Cardiac muscle cell (in vitro differentiated cells and primary cell): Measurements from ENCODE around the gene ACBD4. TPM values are rescaled to one million over a fixed set of nuclear protein-coding genes. Genes with fewer than 3 reads are reported as not detected.

Experiments
- DNase-seq, 2 donors: peaks; one replicate each; pipeline versions ENCODE4 v3.0.0 to v3.0.0-alpha.2; 2010 to 2017; ENCODE audit warnings: low read depth in 1 of 2, low spot score in 1 of 2
- H3K27ac ChIP-seq: fragments of 200-600 bp; sonication (generic); 2 replicates; pipeline ENCODE4 v1.5.1; 2016
- H3K27me3 ChIP-seq: fragments of 200-600 bp; sonication (generic); 2 replicates; pipeline ENCODE4 v1.6.0; 2016; ENCODE audit warnings: control low read depth
- H3K36me3 ChIP-seq: fragments of 200-600 bp; sonication (generic); 2 replicates; pipeline ENCODE4 v1.5.1; 2016; ENCODE audit warnings: control low read depth
- H3K4me1 ChIP-seq: fragments of 200-600 bp; sonication (generic); 2 replicates; pipeline ENCODE4 v1.8.1; 2017; ENCODE audit warnings: low read depth, mild to moderate bottlenecking, mixed run types
- H3K4me3 ChIP-seq: fragments of 200-600 bp; sonication (generic); 2 replicates; pipeline ENCODE4 v1.5.1; 2016; ENCODE audit warnings: mild to moderate bottlenecking
- H3K9me3 ChIP-seq: fragments of 200-600 bp; sonication (generic); 2 replicates; pipeline ENCODE4 v1.5.1; 2017; ENCODE audit warnings: low read depth, mild to moderate bottlenecking, control low read depth
- polyA plus RNA-seq: library from polyadenylated mRNA; unstranded; fragments of >200 nt; fragmentation: Nextera tagmentation; extraction: Ambion mirVana; gene quantifications from 2 replicates; pipeline ENCODE4 v1.2.1, GENCODE V29; 2016
- total RNA-seq: library from RNA; depleted of rRNA; stranded (reverse); fragments of >200 nt; gene quantifications from 2 replicates; pipeline ENCODE4 v1.2.3, GENCODE V29; 2016
- TF ChIP-seq, protein P1 (sequence below): IDR thresholded peaks from 2 replicates; pipeline ENCODE4 v1.5.1; 2012; ENCODE audit warnings: low read depth, mild to moderate bottlenecking, low read length

Gene ACBD4
- total and polyA plus RNA-seq, 2 experiments from 2014 or later, result 20.5 to 29.3 TPM

DNA sequence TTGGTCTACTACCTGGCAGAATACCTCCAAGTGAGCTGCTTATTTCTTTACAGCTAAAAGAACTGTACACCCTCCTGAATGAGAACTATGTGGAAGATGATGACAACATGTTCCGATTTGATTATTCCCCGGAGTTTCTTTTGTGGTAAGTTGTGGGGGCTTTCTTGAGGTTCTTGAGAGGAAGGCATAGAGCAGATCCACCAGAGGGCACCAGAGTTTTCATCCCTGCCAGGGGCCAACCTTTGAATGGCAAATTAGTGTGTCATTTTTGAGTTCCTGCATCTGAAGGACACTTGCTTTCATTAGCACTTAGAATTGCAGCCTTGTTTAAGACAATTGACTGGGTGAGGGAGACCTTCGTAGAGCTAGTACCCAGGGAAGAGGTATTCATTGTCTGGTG, 39.3 kb upstream of the ACBD4 start:
- Histone ChIP-seq H3K27me3 (no peaks in the 10 kb centered on the region), H3K4me3 (no peak overlapping the region), H3K4me1 (no peaks in the 10 kb centered on the region), H3K27ac (no peak overlapping the region), H3K9me3 (no peaks in the 10 kb centered on the region), H3K36me3 (peaks cover 66% of the 10 kb centered on the region)
- DNase-seq, result peak in 1 of 2 donors; percentile 44
- TF ChIP-seq, protein P1, sequence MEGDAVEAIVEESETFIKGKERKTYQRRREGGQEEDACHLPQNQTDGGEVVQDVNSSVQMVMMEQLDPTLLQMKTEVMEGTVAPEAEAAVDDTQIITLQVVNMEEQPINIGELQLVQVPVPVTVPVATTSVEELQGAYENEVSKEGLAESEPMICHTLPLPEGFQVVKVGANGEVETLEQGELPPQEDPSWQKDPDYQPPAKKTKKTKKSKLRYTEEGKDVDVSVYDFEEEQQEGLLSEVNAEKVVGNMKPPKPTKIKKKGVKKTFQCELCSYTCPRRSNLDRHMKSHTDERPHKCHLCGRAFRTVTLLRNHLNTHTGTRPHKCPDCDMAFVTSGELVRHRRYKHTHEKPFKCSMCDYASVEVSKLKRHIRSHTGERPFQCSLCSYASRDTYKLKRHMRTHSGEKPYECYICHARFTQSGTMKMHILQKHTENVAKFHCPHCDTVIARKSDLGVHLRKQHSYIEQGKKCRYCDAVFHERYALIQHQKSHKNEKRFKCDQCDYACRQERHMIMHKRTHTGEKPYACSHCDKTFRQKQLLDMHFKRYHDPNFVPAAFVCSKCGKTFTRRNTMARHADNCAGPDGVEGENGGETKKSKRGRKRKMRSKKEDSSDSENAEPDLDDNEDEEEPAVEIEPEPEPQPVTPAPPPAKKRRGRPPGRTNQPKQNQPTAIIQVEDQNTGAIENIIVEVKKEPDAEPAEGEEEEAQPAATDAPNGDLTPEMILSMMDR, result peak; percentile 59

DNA sequence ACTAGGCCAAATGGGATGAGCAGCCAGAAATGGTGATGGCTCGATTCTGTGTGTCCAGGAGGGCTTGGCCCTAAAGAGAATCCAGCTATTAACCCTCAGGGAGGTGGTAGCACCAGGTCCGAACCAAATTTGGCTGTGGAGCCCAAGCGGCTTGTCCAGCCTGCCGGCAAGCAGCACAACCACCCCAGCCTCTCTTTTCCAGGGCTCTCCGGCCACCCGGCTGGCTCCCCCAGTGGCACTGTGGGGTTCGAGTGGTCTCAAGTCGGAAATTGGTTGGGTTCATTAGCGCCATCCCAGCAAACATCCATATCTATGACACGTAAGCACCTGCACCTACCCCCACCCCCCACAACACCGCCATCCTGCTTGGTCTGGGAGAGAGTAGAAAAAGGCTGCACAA, 38.6 kb upstream of the ACBD4 start:
- no peak for DNase-seq
- Histone ChIP-seq H3K27ac (no peak overlapping the region), H3K9me3 (no peaks in the 10 kb centered on the region), H3K36me3 (peaks cover 62% of the 10 kb centered on the region), H3K4me3 (no peak overlapping the region), H3K27me3 (no peaks in the 10 kb centered on the region), H3K4me1 (no peaks in the 10 kb centered on the region)
- TF ChIP-seq, protein P1, result no peak

- TF ChIP-seq, protein P1, result no peak
- Histone ChIP-seq H3K36me3 (peaks cover 65% of the 10 kb centered on the region), H3K4me3 (no peak overlapping the region), H3K27me3 (no peaks in the 10 kb centered on the region), H3K4me1 (no peaks in the 10 kb centered on the region), H3K27ac (no peak overlapping the region), H3K9me3 (no peaks in the 10 kb centered on the region)
- no peak for DNase-seq
Observed at GRCh38 chr17:45098081-45098868, 37.2 kb upstream of the ACBD4 start.

DNA sequence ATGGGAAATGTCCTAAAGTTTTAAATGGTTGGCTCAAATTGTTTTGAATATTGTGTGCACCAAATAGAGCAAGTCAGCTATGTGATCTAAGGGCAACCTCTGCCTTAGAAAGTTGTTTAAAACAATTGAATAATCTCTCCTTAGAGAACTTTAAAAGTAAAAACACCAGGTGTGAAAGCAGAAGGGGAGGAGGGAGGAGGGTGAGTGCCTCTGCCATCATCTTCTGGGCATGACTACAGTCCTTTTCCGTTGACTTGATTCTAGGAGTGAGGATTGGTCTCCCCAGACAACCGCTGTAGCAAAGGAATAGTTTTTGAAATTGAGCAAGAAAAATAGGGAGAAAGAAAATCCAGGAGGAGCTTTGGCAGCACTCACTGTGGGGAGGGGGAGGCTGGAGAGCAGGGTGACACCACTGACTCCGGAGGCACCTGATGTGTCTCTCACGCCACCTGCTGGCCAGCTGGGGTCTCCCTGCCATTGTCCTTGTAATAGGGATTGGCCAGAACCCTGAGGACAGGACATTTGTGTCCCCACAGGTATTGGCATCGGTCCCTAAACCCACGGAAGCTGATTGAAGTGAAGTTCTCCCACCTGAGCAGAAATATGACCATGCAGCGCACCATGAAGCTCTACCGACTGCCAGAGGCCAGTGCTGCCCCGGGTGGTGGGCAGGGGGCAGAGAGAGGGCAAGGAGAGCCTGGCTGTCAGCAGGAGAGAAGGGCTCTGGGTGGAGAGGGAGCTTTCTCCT, 36.4 kb upstream of the ACBD4 start:
- Histone ChIP-seq H3K27ac (no peak overlapping the region), H3K36me3 (peaks cover 66% of the 10 kb centered on the region)
- peak; percentile 79 to 93 for DNase-seq

GRCh38 chr17:45101546-45101882, 34.0 kb upstream of the ACBD4 start:
- H3K4me1 ChIP-seq, result no peaks in the 10 kb centered on the region
- no peak for DNase-seq
- no peak overlapping the region for H3K27ac ChIP-seq
- TF ChIP-seq, protein P1, result no peak
- no peak overlapping the region for H3K4me3 ChIP-seq
- no peaks in the 10 kb centered on the region for H3K27me3 ChIP-seq
- H3K36me3 ChIP-seq, result peaks cover 71% of the 10 kb centered on the region
- H3K9me3 ChIP-seq, result no peaks in the 10 kb centered on the region

More for the DNA sequence above, 36.4 kb upstream of the ACBD4 start:
- Histone ChIP-seq H3K4me1 (no peaks in the 10 kb centered on the region), H3K9me3 (no peaks in the 10 kb centered on the region), H3K27me3 (no peaks in the 10 kb centered on the region), H3K4me3 (no peak overlapping the region)
- TF ChIP-seq, protein P1, result peak; percentile 77
